H9 (cell line): ENCODE results near the gene ATG2B. TPM values are rescaled to one million over a fixed set of nuclear protein-coding genes. Genes with fewer than 3 reads are reported as not detected.

Source experiments
- DNase-seq: peaks from one replicate; pipeline ENCODE4 v3.0.0-alpha.2; 2017
- H2AFZ ChIP-seq: one replicate; pipeline ENCODE4 v1.6.1; 2013; ENCODE audit warnings: mild to moderate bottlenecking, low read length, control low read depth, moderate library complexity
- H2AK5ac ChIP-seq: 2 replicates; pipeline ENCODE4 v1.6.1; 2013; ENCODE audit warnings: low read length, control low read depth, mixed read lengths; ENCODE audit not compliant: insufficient read length
- H2BK120ac ChIP-seq: one replicate; pipeline ENCODE4 v1.6.1; 2013; ENCODE audit warnings: low read depth, mild to moderate bottlenecking, low read length, control low read depth, inconsistent platforms; ENCODE audit not compliant: poor library complexity, severe bottlenecking
- H2BK12ac ChIP-seq: 2 replicates; pipeline ENCODE4 v1.6.1; 2013; ENCODE audit warnings: low read length, control low read depth, mixed read lengths, low read depth; ENCODE audit not compliant: insufficient read length
- H2BK15ac ChIP-seq: 2 replicates; pipeline ENCODE4 v1.6.1; 2013; ENCODE audit warnings: low read depth, low read length, control low read depth
- H2BK20ac ChIP-seq: one replicate; pipeline ENCODE4 v1.6.1; 2013; ENCODE audit warnings: low read depth, mild to moderate bottlenecking, low read length, control low read depth, inconsistent platforms; ENCODE audit not compliant: poor library complexity, severe bottlenecking
- H2BK5ac ChIP-seq: 2 replicates; pipeline ENCODE4 v1.6.1; 2013; ENCODE audit warnings: low read length, control low read depth, mixed read lengths; ENCODE audit not compliant: insufficient read length
- H3K14ac ChIP-seq: 2 replicates; pipeline ENCODE4 v1.6.1; 2013; ENCODE audit warnings: low read length, control low read depth; ENCODE audit not compliant: insufficient read depth
- H3K18ac ChIP-seq: 2 replicates; pipeline ENCODE4 v1.6.1; 2013; ENCODE audit warnings: low read depth, mild to moderate bottlenecking, mixed read lengths, low read length, control low read depth; ENCODE audit not compliant: insufficient read length
- H3K23ac ChIP-seq: 2 replicates; pipeline ENCODE4 v1.6.1; 2013; ENCODE audit warnings: low read length, control low read depth, mixed read lengths, low read depth; ENCODE audit not compliant: insufficient read length
- H3K23me2 ChIP-seq: 2 replicates; pipeline ENCODE4 v1.6.1; 2013; ENCODE audit warnings: low read depth, mild to moderate bottlenecking, mixed read lengths, low read length, control low read depth; ENCODE audit not compliant: insufficient read length, poor library complexity, severe bottlenecking
- H3K27ac ChIP-seq: 2 replicates; pipeline ENCODE4 v1.5.1; 2013; ENCODE audit warnings: low read length, control low read depth, mixed read lengths, low read depth; ENCODE audit not compliant: insufficient read length
- H3K27me3 ChIP-seq: 2 replicates; pipeline ENCODE4 v1.6.1; 2013; ENCODE audit warnings: low read length, control low read depth, inconsistent platforms; ENCODE audit not compliant: insufficient read depth
- H3K4ac ChIP-seq: 2 replicates; pipeline ENCODE4 v1.6.1; 2013; ENCODE audit warnings: low read depth, mild to moderate bottlenecking, control low read depth, inconsistent platforms, low read length, moderate library complexity
- H3K4me1 ChIP-seq: 2 replicates; pipeline ENCODE4 v1.6.1; 2013; ENCODE audit warnings: low read length, control low read depth, inconsistent platforms; ENCODE audit not compliant: insufficient read depth
- H3K4me2 ChIP-seq: 2 replicates; pipeline ENCODE4 v1.6.1; 2013; ENCODE audit warnings: low read length, control low read depth, mixed read lengths; ENCODE audit not compliant: insufficient read length, insufficient read depth
- H3K56ac ChIP-seq: 2 replicates; pipeline ENCODE4 v1.6.1; 2013; ENCODE audit warnings: low read depth, mild to moderate bottlenecking, mixed read lengths, low read length, control low read depth; ENCODE audit not compliant: insufficient read length
- H3K79me1 ChIP-seq: 2 replicates; pipeline ENCODE4 v1.6.1; 2013; ENCODE audit warnings: low read depth, mild to moderate bottlenecking, moderate library complexity, low read length, control low read depth, inconsistent platforms; ENCODE audit not compliant: insufficient read depth, poor library complexity, severe bottlenecking
- H3K79me2 ChIP-seq: 2 replicates; pipeline ENCODE4 v1.6.1; 2013; ENCODE audit warnings: low read length, control low read depth, inconsistent platforms; ENCODE audit not compliant: insufficient read depth
- H3K9ac ChIP-seq: 2 replicates; pipeline ENCODE4 v1.6.1; 2013; ENCODE audit warnings: low read length, control low read depth, mixed read lengths; ENCODE audit not compliant: insufficient read length; ENCODE audit errors: extremely low read depth
- H3K9me3 ChIP-seq: one replicate; pipeline ENCODE4 v1.6.1; 2013; ENCODE audit warnings: low read depth, low read length, inconsistent platforms; ENCODE audit not compliant: control insufficient read depth
- H3T11ph ChIP-seq: one replicate; pipeline ENCODE4 v1.6.1; 2013; ENCODE audit warnings: mild to moderate bottlenecking, low read length, control low read depth, inconsistent platforms
- H4K20me1 ChIP-seq: one replicate; pipeline ENCODE4 v1.6.1; 2013; ENCODE audit not compliant: control insufficient read depth, insufficient read length, insufficient read depth
- H4K5ac ChIP-seq: 2 replicates; pipeline ENCODE4 v1.6.1; 2013; ENCODE audit warnings: low read depth, mild to moderate bottlenecking, mixed read lengths, low read length, control low read depth; ENCODE audit not compliant: insufficient read length
- H4K8ac ChIP-seq: replicated peaks from 2 replicates; pipeline ENCODE4 v1.6.1; 2013; ENCODE audit warnings: low read length, control low read depth, mixed read lengths, low read depth; ENCODE audit not compliant: insufficient read length
- H4K91ac ChIP-seq: 2 replicates; pipeline ENCODE4 v1.6.1; 2013; ENCODE audit warnings: low read depth, mild to moderate bottlenecking, moderate library complexity, mixed read lengths, low read length, control low read depth; ENCODE audit not compliant: insufficient read length
- H3K27ac Mint-ChIP-seq, 3 experiments: 2 replicates in 2 of 3; 3 replicates in 1 of 3; pipeline ENCODE4 v1.8.0; 2020 to 2021; ENCODE audit warnings: mixed read lengths in 3 of 3, mild to moderate bottlenecking in 1 of 3, moderate library complexity in 1 of 3
- H3K27me3 Mint-ChIP-seq: 2 replicates; pipeline ENCODE4 v1.8.0; 2021; ENCODE audit warnings: low read depth, mild to moderate bottlenecking, moderate library complexity, mixed read lengths
- H3K36me3 Mint-ChIP-seq, 3 experiments: 2 replicates in 2 of 3; 3 replicates in 1 of 3; pipeline ENCODE4 v1.8.0; 2020 to 2021; ENCODE audit warnings: low read depth in 3 of 3, mixed read lengths in 3 of 3; ENCODE audit not compliant: insufficient read depth in 1 of 3
- H3K4me1 Mint-ChIP-seq, 2 experiments: 2 replicates each; pipeline ENCODE4 v1.8.0; 2020; ENCODE audit warnings: mixed read lengths in 2 of 2
- H3K4me3 Mint-ChIP-seq, 2 experiments: 2 replicates in 1 of 2; 3 replicates in 1 of 2; pipeline ENCODE4 v1.8.0; 2020 to 2021; ENCODE audit warnings: mild to moderate bottlenecking in 2 of 2, mixed read lengths in 2 of 2, moderate library complexity in 1 of 2
- H3K9me3 Mint-ChIP-seq, 2 experiments: 2 replicates in 1 of 2; 3 replicates in 1 of 2; pipeline ENCODE4 v1.8.0; 2020; ENCODE audit warnings: mild to moderate bottlenecking in 2 of 2, mixed read lengths in 2 of 2, moderate library complexity in 1 of 2
- CTCF ChIP-seq: fragments of 200-600 bp; sonication (generic); conservative IDR thresholded peaks from 3 replicates; pipeline ENCODE4 v1.8.0; 2021; ENCODE audit warnings: antibody characterized with exemption, mild to moderate bottlenecking
- WGBS: extraction: QIAGEN DNeasy Blood & Tissue Kit; methylation state at CpG from one replicate; pipeline ENCODE4 v1.1.7; 2013; ENCODE audit warnings: missing lambda C conversion rate, low lambda C conversion rate, mixed read lengths; ENCODE audit not compliant: insufficient read length; ENCODE audit errors: extremely low coverage; 5-methylcytosine and 5-hydroxymethylcytosine counted together
- total RNA-seq: library from RNA; stranded (reverse); gene quantifications from 2 replicates; pipeline ENCODE4 v1.2.1, GENCODE V29; 2021

The ATG2B gene
- total RNA-seq, 1 experiment from 2014 or later, result 12.6 TPM

GRCh38 chr14:96390965-96391292 is 27.8 kb upstream of the ATG2B start:
- Histone ChIP-seq H3K9ac (no peak overlapping the region), H4K8ac (no peak overlapping the region), H3K79me2 (no peaks in the 10 kb centered on the region), H3K23me2 (peaks cover 6% of the 10 kb centered on the region), H3K4ac (no peak overlapping the region), H2BK12ac (no peak overlapping the region), H3K14ac (peak overlapping the region; percentile 88; the same call in 1 of the 2 replicates), H3K23ac (no peak overlapping the region), H4K5ac (no peak overlapping the region), H3K27ac (no peak overlapping the region), H3K79me1 (no peaks in the 10 kb centered on the region), H3K18ac (peak overlapping the region; percentile 68), H3K4me2 (peak overlapping the region; percentile 85), H3T11ph (no peak overlapping the region), H4K91ac (no peak overlapping the region), H3K9me3 (no peaks in the 10 kb centered on the region), H3K4me1 (no peaks in the 10 kb centered on the region; the same call in 1 of the 2 replicates), H3K56ac (no peak overlapping the region), H2AK5ac (no peak overlapping the region), H2BK15ac (no peak overlapping the region), H4K20me1 (no peaks in the 10 kb centered on the region), H3K27me3 (peaks cover 3% of the 10 kb centered on the region; the same call in 1 of the 2 replicates), H2AFZ (no peak overlapping the region), H2BK120ac (no peak overlapping the region), H2BK5ac (no peak overlapping the region), H2BK20ac (no peak overlapping the region)
- no peaks in the 10 kb centered on the region for H3K9me3 Mint-ChIP-seq
- peaks cover 37% of the 10 kb centered on the region for H3K27me3 Mint-ChIP-seq
- no peak for TF ChIP-seq CTCF
- H3K27ac Mint-ChIP-seq, result no peak overlapping the region
- peaks cover 0 to 6% (median 0%) of the 10 kb centered on the region in 3 experiments; a peak in 2 of 7 replicates for H3K36me3 Mint-ChIP-seq
- H3K4me1 Mint-ChIP-seq, result peaks cover 9% of the 10 kb centered on the region in 2 experiments; a peak in 2 of 4 replicates
- no peak for DNase-seq
- WGBS, result no CpG with 5 or more reads among the region's 13 CpGs
- peak overlapping the region; percentile 81 to 91 for H3K4me3 Mint-ChIP-seq
